Measurements from ENCODE around the gene DNAH12.
"Not testable (repeated sequence)": the region's sequence is repeated elsewhere in the genome, so short reads cannot be mapped to it uniquely, and the experiment has no call there.

DNAH12 gene

DNA sequence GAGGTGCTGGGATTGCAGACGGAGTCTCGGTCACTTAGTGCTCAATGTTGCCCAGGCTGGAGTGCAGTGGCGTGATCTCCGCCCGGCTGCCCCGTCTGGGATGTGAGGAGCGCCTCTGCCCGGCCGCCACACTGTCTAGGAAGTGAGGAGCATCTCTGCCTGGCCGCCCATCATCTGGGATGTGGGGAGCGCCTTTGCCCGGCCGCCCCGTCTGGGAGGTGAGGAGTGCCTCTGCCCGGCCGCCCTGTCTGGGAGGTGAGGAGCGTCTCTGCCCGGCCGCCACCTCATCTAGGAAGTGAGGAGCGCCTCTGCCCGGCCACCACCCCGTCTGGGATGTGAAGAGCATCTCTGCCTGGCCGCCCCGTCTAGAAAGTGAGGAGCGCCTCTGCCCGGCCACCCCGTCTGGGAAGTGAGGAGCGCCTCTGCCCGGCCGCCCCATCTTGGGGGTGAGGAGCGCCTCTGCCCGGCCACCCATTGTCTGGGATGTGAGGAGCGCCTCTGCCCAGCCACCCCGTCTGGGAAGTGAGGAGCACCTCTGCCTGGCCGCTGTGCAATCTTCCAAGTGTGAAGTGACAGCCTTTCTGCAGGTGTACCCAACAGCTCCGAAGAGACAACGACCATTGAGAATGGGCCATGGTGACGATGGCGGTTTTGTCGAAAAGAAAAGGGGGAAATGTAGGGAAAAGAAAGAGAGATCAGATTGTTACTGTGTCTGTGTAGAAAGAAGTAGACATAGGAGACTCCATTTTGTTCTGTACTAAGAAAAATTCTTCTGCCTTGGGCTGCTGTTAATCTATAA, 205.7 kb downstream of the DNAH12 start:
- not testable (repeated sequence) for H3K36me3 Mint-ChIP-seq (ENCODE audit: low read depth); H3K4me1 Mint-ChIP-seq (ENCODE audit: low read depth); H3K9me3 Mint-ChIP-seq; H3K4me3 Mint-ChIP-seq; H3K27ac Mint-ChIP-seq
- H3K27me3 Mint-ChIP-seq: peaks cover 22% of the 10 kb centered on the region

DNA sequence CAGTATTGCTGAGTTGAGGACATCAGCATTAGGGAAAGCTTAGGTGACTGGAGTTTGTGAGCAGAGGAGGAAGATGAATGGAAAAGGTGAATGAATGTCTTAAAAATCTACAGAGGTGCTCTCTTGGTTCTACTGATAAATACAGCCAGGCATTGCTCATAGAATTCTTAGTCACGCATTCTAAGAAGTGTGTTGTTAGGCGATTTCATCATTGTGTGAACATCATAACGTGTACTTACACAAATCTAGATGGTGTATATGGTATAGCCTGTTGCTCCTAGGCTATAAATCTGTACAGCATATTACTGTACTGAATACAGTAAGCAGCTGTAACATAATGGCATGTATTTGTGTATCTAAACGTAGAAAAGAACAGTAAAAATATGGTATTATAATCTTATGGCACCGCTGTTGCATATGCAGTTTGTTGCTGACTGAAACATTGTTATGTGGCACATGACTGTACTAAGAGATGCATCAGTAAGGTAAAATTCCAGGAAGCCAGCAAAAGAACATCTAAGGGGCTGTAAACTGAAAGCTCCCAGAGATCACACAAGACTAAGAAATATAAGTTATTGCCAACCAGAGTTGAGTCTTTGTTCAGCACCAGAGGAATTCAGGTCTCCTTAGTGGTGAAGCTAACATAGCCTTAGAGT, 208.7 kb downstream of the DNAH12 start:
- Mint-ChIP-seq H3K27ac (no peak overlapping the region), H3K9me3 (no peaks in the 10 kb centered on the region), H3K4me3 (no peak overlapping the region), H3K36me3 (ENCODE audit: low read depth) (no peaks in the 10 kb centered on the region), H3K4me1 (ENCODE audit: low read depth) (no peaks in the 10 kb centered on the region), H3K27me3 (peaks cover 11% of the 10 kb centered on the region)

DNA sequence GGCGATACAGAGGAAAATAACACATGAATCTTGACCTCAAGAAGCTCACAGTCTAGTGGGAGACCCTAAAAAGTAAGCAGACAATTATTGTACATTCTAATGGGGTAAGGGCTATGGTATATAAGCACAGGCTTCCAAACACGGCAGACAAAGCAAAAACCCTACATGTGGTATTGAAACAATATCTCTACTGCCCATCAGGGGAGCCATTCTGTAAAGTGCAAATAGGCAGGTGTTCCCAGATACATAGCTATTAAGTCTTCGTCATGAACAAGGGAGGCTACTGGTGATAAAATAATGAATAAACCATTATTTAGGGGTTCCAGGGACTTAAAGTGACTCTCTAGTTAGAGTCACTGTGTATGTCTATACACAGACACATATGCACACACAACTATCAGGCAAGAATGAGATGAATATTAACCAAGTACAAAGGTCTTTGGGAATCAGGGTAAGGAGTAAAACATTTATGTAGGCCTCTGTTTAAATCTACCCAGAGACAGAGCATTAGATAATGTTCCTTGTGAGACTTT, 213.0 kb downstream of the DNAH12 start:
- peaks cover 4% of the 10 kb centered on the region for H3K27me3 Mint-ChIP-seq
- H3K9me3 Mint-ChIP-seq: no peaks in the 10 kb centered on the region
- no peak overlapping the region for H3K27ac Mint-ChIP-seq
- H3K4me1 Mint-ChIP-seq (ENCODE audit: low read depth): no peaks in the 10 kb centered on the region
- no peaks in the 10 kb centered on the region for H3K36me3 Mint-ChIP-seq (ENCODE audit: low read depth)
- no peak overlapping the region for H3K4me3 Mint-ChIP-seq

DNA sequence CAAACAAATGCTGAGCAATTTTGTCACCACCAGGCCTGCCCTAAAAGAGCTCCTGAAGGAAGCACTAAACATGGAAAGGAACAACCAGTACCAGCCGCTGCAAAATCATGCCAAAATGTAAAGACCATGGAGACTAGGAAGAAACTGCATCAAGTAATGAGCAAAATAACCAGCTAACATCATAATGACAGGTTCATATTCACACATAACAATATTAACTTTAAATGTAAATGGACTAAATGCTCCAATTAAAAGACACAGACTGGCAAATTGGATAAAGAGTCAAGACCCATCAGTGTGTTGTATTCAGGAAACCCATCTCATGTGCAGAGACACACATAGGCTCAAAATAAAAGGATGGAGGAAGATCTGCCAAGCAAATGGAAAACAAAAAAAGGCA, 217.6 kb downstream of the DNAH12 start:
- H3K27ac Mint-ChIP-seq; H3K4me1 Mint-ChIP-seq (ENCODE audit: low read depth); H3K36me3 Mint-ChIP-seq (ENCODE audit: low read depth); H3K4me3 Mint-ChIP-seq; H3K9me3 Mint-ChIP-seq; H3K27me3 Mint-ChIP-seq: not testable (repeated sequence)

DNA sequence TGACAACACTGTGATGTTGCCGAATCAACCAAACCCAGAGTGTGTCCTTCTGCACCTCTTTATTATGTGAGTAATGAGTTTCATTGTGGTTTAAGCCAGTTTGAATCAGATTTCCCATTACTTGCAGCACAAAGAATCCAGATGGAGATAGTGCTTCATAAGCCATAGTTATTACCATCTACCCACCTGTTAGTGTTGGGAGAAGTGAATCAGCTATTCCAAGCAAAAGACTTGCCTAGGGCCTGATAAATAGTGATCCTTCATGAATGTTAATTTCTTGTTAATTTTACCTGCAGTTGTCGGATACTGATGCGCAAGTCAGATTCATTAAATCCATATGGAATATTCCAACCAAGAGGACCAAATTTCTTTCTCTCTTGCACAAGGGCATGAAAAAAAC, 229.9 kb downstream of the DNAH12 start:
- Mint-ChIP-seq H3K27ac (no peak overlapping the region), H3K4me1 (ENCODE audit: low read depth) (no peaks in the 10 kb centered on the region), H3K36me3 (ENCODE audit: low read depth) (no peaks in the 10 kb centered on the region), H3K9me3 (no peaks in the 10 kb centered on the region), H3K4me3 (no peak overlapping the region), H3K27me3 (peaks cover 28% of the 10 kb centered on the region)

DNA sequence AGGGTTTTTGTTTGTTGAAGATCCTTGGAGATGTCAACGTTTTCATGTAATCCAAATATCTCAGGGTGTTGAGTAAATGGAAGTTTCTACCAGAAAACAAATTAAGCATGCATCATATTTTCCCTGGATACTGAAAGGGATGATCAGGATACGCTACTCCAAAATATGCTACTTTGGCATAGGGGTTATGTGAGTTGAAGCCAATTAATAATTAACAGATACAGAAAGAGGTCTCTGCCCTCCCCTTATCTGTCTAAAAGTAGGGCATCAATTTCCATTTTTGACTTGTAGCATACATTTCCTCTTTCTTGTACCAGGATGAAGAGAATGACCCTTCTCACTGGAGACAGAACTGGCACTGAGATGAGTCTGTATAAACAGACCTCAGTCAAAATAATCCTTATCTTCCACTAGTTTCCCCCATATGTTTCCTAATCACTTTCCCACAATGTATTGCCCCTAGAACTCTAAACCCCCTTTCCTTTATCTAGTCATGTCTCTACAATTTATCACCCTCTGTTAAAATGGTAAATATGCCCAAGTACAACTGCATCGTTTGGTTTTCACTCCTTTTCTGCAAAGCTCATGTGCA, 234.3 kb downstream of the DNAH12 start:
- H3K9me3 Mint-ChIP-seq: no peaks in the 10 kb centered on the region
- peaks cover 6% of the 10 kb centered on the region for H3K27me3 Mint-ChIP-seq
- no peaks in the 10 kb centered on the region for H3K36me3 Mint-ChIP-seq (ENCODE audit: low read depth)
- no peak overlapping the region for H3K27ac Mint-ChIP-seq
- no peaks in the 10 kb centered on the region for H3K4me1 Mint-ChIP-seq (ENCODE audit: low read depth)
- no peak overlapping the region for H3K4me3 Mint-ChIP-seq

DNA sequence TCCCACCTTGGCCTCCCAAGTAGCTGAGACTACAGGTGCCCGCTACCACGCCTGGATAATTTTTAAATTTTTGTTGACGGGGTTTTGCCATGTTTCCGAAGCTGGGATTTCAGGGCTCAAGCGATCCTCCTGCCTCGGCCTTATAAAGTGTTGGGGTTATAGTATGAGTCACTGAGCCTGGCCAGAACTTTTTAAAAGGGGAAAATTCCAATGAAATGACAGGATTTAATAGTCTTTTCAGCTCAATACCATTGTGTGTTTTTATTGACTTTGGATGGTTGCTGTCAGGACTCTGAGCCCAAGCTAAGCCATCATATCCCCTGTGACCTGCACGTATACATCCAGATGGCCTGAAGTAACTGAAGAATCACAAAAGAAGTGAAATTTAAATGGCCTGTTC, 240.6 kb downstream of the DNAH12 start:
- not testable (repeated sequence) for H3K9me3 Mint-ChIP-seq; H3K36me3 Mint-ChIP-seq (ENCODE audit: low read depth); H3K27ac Mint-ChIP-seq; H3K4me3 Mint-ChIP-seq; H3K4me1 Mint-ChIP-seq (ENCODE audit: low read depth)
- H3K27me3 Mint-ChIP-seq: peaks cover 23% of the 10 kb centered on the region

DNA sequence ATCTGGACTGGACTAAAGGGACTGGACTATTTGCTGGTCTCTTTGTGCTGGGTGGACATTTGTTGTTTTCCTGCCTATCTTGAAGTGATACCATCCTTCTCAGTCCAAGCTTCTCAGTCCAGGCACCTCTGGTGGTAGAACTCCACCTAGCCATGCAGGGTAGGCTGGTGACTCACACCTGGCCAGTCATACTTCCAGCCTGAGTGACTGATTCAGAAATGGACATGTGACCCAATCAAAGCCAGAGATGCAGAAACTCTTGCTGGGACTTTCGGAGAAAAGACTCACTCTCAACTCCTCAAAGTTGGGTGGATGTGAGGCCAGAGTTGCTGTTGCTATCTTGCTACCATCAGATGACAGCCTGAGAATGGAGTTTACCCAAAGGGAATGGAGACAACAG, 246.1 kb downstream of the DNAH12 start:
- no peaks in the 10 kb centered on the region for H3K4me1 Mint-ChIP-seq (ENCODE audit: low read depth)
- no peaks in the 10 kb centered on the region for H3K36me3 Mint-ChIP-seq (ENCODE audit: low read depth)
- no peak overlapping the region for H3K27ac Mint-ChIP-seq
- H3K27me3 Mint-ChIP-seq: peaks cover 23% of the 10 kb centered on the region
- H3K9me3 Mint-ChIP-seq: no peaks in the 10 kb centered on the region
- H3K4me3 Mint-ChIP-seq: no peak overlapping the region

DNA sequence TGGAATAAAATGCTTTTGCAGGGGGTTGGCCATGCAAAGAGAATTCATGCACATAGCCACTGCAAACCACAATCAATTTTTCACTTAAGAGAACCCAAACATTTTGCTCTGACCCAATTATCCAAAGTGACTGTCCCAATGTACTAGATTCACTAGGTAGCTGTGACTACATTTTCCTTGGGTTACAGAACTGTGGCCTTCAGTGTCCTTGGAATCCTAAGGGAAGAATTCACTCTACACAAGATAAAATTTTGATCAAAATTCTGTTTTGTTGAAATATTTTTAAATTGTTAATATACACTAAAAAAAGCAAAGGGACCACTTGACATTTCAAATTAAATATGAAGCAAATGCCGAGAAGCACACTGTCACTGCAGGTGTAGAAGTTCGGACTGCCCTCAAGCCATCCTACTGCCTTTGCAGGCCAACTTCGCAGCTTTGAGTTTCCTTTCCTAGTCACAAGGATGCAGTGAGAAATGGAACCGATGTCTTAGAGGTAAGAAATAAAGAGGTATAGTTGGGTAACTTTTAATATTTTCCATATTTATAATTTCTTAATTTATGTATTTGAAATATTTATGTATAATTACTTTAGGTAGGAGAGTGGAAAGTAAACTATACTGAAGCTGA, 251.1 kb downstream of the DNAH12 start:
- no peak overlapping the region for H3K4me3 Mint-ChIP-seq
- no peaks in the 10 kb centered on the region for H3K4me1 Mint-ChIP-seq (ENCODE audit: low read depth)
- no peaks in the 10 kb centered on the region for H3K9me3 Mint-ChIP-seq
- peaks cover 20% of the 10 kb centered on the region for H3K27me3 Mint-ChIP-seq
- H3K27ac Mint-ChIP-seq: no peak overlapping the region
- no peaks in the 10 kb centered on the region for H3K36me3 Mint-ChIP-seq (ENCODE audit: low read depth)

DNA sequence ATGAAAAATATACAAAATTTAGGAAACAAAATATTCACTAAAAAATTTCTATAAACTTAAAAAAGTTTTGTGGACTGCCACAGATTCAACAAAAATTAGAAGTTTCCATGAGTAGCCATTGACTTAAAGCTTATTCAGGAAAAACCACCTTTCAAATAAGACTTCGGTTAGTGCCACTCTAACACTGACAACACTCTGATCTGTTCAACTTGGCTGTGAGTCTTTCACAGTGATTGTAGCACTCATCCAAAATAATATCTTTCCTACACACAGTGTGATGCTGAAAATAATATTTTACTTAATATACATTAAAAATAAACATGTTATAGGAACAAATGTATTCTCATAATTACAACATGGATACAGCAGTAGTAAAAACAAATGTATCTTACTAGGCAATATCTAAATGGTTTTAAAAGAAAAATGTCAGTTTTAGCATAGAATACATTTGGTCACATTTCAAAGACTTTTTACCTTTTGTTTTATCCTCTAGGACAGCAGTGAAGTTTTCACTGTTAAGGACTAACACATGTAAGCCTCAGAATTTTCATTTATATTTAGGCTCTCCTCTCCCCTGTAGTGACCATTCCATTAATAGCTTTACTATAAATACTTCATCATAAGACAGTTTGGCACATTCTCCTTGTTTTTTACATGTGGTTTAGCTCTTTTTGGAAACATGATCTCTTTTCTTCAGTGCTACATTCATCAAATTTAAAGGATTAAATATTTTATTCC, 251.8 kb downstream of the DNAH12 start, which contains the start of gene ASB14:
ASB14 (minus strand) TSS at position 527 of the 738 bp plus-strand sequence. CDS start 652 bp downstream, outside the sequence.
- Mint-ChIP-seq H3K4me1 (ENCODE audit: low read depth) (no peaks in the 10 kb centered on the region), H3K27ac (no peak within 1 kb of the TSS), H3K27me3 (peaks cover 20% of the 10 kb centered on the region), H3K9me3 (no peaks in the 10 kb centered on the region), H3K4me3 (no peak within 1 kb of the TSS), H3K36me3 (ENCODE audit: low read depth) (no peaks in the 10 kb centered on the region)

DNA sequence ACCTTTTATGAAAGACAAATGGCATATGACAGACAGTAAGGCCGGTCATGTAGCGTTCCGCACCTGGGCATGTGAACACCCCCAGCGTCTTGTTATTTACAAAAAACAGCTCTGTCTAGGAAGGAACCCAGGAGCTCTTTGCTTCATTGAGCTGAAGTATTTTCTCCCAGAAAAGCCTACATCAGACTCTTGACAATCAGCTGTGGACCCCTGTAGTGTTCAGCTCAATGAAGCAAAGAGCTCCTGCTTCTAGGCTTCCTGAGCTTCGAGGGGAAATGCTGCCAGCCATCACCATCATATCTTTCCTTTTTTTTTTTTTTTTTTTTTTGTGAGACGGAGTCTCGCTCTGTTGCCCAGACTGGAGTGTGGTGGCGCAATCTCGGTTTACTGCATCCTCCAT, 255.7 kb downstream of the DNAH12 start:
- no peaks in the 10 kb centered on the region for H3K36me3 Mint-ChIP-seq (ENCODE audit: low read depth)
- H3K4me3 Mint-ChIP-seq: no peak overlapping the region
- peaks cover 16% of the 10 kb centered on the region for H3K27me3 Mint-ChIP-seq
- H3K9me3 Mint-ChIP-seq: no peaks in the 10 kb centered on the region
- no peak overlapping the region for H3K27ac Mint-ChIP-seq
- no peaks in the 10 kb centered on the region for H3K4me1 Mint-ChIP-seq (ENCODE audit: low read depth)

DNA sequence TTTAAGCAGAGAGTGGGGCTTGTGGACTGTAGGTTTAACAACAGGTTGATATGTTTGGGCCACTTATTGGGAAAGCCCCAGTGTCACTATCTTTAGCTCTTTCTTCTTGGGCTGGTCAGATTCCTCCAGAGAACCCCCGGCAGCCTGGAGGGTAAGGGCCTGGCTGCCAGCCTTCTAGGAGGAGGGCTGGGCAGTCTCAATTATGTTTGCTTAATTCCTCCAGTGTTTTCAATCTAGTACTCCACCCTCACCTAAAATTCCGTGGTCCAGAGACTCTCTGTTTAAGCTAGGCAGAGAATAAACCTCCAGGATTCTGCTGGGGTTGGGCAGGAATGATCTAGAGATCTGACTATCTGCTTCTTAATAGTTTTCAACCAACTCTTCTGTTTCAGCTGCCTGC, 256.9 kb downstream of the DNAH12 start:
- H3K4me3 Mint-ChIP-seq: no peak overlapping the region
- H3K4me1 Mint-ChIP-seq (ENCODE audit: low read depth): no peaks in the 10 kb centered on the region
- no peaks in the 10 kb centered on the region for H3K36me3 Mint-ChIP-seq (ENCODE audit: low read depth)
- H3K27ac Mint-ChIP-seq: no peak overlapping the region
- H3K9me3 Mint-ChIP-seq: no peaks in the 10 kb centered on the region
- peaks cover 16% of the 10 kb centered on the region for H3K27me3 Mint-ChIP-seq

DNA sequence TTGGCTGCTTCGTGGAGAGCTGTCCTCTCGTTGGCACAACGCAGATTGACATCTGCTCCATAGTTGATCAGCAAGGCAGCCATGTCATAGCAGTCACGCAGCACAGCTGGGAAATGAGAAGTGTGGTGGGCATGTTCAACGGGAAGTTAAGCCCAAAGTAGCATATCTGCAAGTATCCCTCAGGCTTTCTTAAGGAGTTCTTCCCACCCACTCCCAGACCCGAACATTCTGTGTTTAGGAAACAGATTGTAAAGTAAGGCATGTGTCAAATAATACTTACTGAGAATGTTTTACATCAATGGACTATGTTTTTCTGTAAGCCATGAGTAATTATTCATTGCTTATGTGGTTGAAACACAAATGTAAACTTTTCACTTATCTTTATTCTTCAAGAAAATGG, 260.8 kb downstream of the DNAH12 start:
- peaks cover 4% of the 10 kb centered on the region for H3K36me3 Mint-ChIP-seq (ENCODE audit: low read depth)
- peaks cover 4% of the 10 kb centered on the region for H3K9me3 Mint-ChIP-seq
- no peak overlapping the region for H3K27ac Mint-ChIP-seq
- no peak overlapping the region for H3K4me3 Mint-ChIP-seq
- H3K27me3 Mint-ChIP-seq: peaks cover 3% of the 10 kb centered on the region
- no peaks in the 10 kb centered on the region for H3K4me1 Mint-ChIP-seq (ENCODE audit: low read depth)

DNA sequence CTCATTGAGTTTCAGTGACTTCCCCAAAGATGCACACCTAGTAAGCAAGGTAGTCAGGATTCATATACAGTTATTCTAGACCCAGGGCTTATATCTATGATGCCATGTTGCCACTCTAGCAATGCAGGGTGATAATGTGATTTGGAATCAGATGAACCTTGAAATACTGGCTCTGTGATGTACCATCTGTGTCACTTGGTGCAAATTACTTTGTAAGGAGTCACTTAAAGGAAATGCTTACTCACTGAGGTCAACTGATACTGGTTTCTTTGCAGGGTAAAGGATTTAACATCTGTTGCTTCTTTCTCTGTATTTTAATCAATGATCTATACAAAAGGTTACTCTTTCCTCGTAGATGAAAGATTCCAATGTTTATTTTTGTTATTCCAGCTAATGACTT, 262.4 kb downstream of the DNAH12 start:
- H3K27me3 Mint-ChIP-seq: peaks cover 3% of the 10 kb centered on the region

More for the DNA sequence above, 262.4 kb downstream of the DNAH12 start:
- Mint-ChIP-seq H3K27ac (no peak overlapping the region), H3K9me3 (peaks cover 4% of the 10 kb centered on the region), H3K4me1 (ENCODE audit: low read depth) (no peaks in the 10 kb centered on the region), H3K36me3 (ENCODE audit: low read depth) (peaks cover 4% of the 10 kb centered on the region), H3K4me3 (no peak overlapping the region)

Measured in stimulated activated naive CD8-positive, alpha-beta T cell treated with anti-CD3 and anti-CD28 coated beads, Interleukin-15, Interleukin-2, amounts not matched to agents 100 ng/mL and 50 ng/mL, for 24 hours (primary cell).